Pancreas (tissue), 10 donors: ENCODE results near the gene APP. TPM values are rescaled to one million over a fixed set of nuclear protein-coding genes. Genes with fewer than 3 reads are reported as not detected.

Experiments
- ATAC-seq, 4 donors: fragments of 200-7000 bp; cut with Tn5 transposase; one replicate each; pipeline versions ENCODE4 v1.8.0 to v1.9.1; 2020; ENCODE audit warnings: mild to moderate bottlenecking in 4 of 4, moderate library complexity in 4 of 4
- DNase-seq, 6 donors: peaks; one replicate each; pipeline ENCODE4 v3.0.0-alpha.2; 2020
- FAIRE-seq: peaks from 2 replicates; lab custom pipeline; 2012; peaks lifted over from hg19 to GRCh38; lab: Jason Lieb, UNC
- H3K27ac ChIP-seq, 4 donors: fragments of 200-600 bp; sonication (generic); 1 replicate in 3 of 4; 2 replicates in 1 of 4; pipeline versions ENCODE4 v1.5.0 to v1.8.0; 2020
- H3K27me3 ChIP-seq, 4 donors: fragments of 200-600 bp; one replicate each; pipeline ENCODE4 v1.8.0; 2021
- H3K36me3 ChIP-seq, 3 donors: fragments of 200-600 bp; sonication (generic) in 1 of 3; one replicate each; pipeline versions ENCODE4 v1.5.0 to v1.8.0; 2020 to 2021
- H3K4me1 ChIP-seq, 3 donors: fragments of 200-600 bp; one replicate each; pipeline ENCODE4 v1.8.0; 2021
- H3K4me3 ChIP-seq, 4 donors: fragments of 200-600 bp; sonication (generic) in 2 of 4; one replicate each; pipeline versions ENCODE4 v1.5.0 to v1.8.0; 2020 to 2021
- H3K9me3 ChIP-seq, 4 donors: fragments of 200-600 bp; one replicate each; pipeline ENCODE4 v1.8.0; 2021
- CTCF ChIP-seq, 4 donors: fragments of 200-600 bp; sonication (generic) in 3 of 4; IDR thresholded peaks; one replicate each; pipeline versions ENCODE4 v1.5.0 to v1.8.0; 2021; ENCODE audit warnings: antibody characterized with exemption in 4 of 4
- WGBS, 2 donors: extraction: QIAGEN DNeasy Blood & Tissue Kit; methylation state at CpG; one replicate each; pipeline ENCODE4 v1.1.7; 2013; 5-methylcytosine and 5-hydroxymethylcytosine counted together
- intact Hi-C, 3 donors: fragments of 100-400 bp; cut with DNase I; formaldehyde crosslinking; loops; one replicate each; pipeline versions ENCODE4 v1.11.1 to v1.14.2; 2022
- polyA plus RNA-seq, 2 donors: library from polyadenylated mRNA; stranded (reverse); fragments of 200-250 nt; gene quantifications; one replicate each; pipeline ENCODE4 v1.2.3, GENCODE V29; 2013
- total RNA-seq, 6 donors: library from RNA; stranded (reverse); fragmentation: NEBNext Ultra II Directional in 4 of 6; extraction: Animal tissue kit (Norgen Biotek cat#: 25700) in 4 of 6; gene quantifications; one replicate each; pipeline versions ENCODE4 v1.2.1 to v1.2.4, GENCODE V29; 2021 to 2023
- donor health status: healthy with polysubstance abuse.
- donor health status: DM: no; HTN: no; CAD: no; lungs with moderate emphysema.
- donor health status: DM: no; HTN: no; CAD: no.
- donor health status: control.
- donor health status: control.
- donor health status: Bipolar disorder and iron deficiency.
- donor health status: DM: yes; HTN: yes; CAD: no.
- donor health status: DM: no; HTN: no; CAD: no.
- donor health status: DM: no; HTN: no; CAD: no.
- donor health status: DM: yes; HTN: yes; CAD: no.

Gene APP
- total and polyA plus RNA-seq, 8 donors, result 50.7 to 372 (median 165) TPM

GRCh38 chr21:25967901-25968438, 202.6 kb downstream of the APP start:
- H3K27ac ChIP-seq, result peak overlapping the region in 2 of 4 donors; percentile 20 to 41
- H3K4me3 ChIP-seq, result no peak overlapping the region
- intact Hi-C loops, result no loop called here
- H3K27me3 ChIP-seq, result no peaks in the 10 kb centered on the region
- no peak for TF ChIP-seq CTCF (IDR thresholded peaks at IDR 0.05)
- H3K4me1 ChIP-seq, result no peaks in the 10 kb centered on the region
- ATAC-seq, result no peak
- no peak for DNase-seq
- no peak for FAIRE-seq
- no peaks in the 10 kb centered on the region for H3K36me3 ChIP-seq
- H3K9me3 ChIP-seq, result no peaks in the 10 kb centered on the region
- 98 to 99% methylated on average over 4 of the region's 4 CpGs for WGBS, 2 donors

DNA sequence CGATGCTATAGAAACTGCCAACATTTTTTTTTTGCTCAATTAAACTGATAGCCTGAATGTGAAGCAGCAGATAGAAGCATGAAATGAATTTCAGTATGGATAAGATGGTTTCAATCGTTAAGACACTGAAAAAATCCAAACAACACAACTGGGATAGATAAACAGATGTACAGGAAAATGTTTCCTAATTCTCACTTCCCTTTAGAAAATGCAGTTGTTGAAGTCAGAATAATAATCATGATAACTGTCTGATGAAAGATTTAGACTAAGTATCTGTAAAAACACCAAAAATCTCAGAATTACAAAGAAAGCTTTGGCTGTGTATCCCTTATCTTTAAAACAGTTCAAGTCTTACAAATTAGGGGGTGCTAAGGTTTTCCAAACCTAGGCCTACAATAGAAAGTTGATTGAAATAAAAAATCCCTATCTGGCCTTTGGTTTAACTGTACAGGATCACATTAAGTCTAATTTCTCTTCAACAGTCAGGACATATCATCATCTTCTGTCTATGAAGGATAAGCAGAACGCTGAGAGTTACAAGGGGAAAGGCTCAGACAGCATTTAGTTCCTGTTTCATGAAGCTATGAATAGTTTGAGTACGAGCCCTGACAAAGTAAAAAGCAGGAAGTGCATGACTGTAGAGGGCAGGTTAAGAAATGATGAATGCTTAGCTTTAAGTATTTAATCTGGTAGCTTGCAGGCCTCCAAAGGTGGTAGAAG, 203.2 kb downstream of the APP start:
- intact Hi-C loops, result no loop called here

DNA sequence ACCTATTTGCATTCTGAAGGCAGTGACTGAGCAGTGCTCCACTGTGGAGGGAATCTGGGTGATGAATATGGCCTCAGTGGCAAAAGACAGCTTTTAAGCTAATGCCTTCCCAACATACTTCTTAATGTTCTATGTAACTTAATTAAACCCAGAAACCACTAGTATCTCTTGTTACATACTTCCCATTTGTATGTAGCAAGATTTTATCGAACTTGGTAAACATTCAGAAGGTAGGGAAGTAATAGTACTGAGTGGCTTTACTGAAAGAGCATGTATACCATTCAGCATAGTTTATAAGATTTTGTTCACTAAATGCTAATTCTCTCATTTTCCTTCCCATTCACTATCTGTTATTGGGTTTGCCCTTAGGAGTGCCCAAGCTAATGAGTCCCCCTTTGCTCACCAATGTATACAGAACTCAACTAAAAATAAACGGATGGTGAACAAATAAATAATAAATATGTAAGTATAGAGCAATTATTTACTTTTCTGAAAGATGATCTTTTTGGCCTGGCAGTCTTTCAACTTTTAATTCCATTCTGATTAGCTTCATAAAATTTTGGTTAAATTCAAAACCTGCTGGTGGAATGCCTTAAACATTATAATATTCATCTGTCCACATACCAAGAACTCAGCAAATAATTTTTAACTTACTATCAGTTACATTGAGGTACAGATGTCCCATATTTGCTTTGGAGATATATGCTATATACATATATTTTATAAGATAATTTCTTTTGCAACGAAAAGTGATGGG, 204.4 kb downstream of the APP start:
- no peak for ATAC-seq
- Histone ChIP-seq H3K36me3 (no peaks in the 10 kb centered on the region), H3K4me1 (no peaks in the 10 kb centered on the region), H3K9me3 (no peaks in the 10 kb centered on the region), H3K27ac (no peak overlapping the region), H3K27me3 (no peaks in the 10 kb centered on the region), H3K4me3 (no peak overlapping the region)
- no peak for DNase-seq
- WGBS, 2 donors, result 59 to 65% methylated on average over 3 of the region's 3 CpGs
- no peak for TF ChIP-seq CTCF (IDR thresholded peaks at IDR 0.05)
- FAIRE-seq, result no peak
- intact Hi-C loops, result no loop called here

More for the DNA sequence above, 203.2 kb downstream of the APP start:
- FAIRE-seq (no peak), DNase-seq (no peak), ATAC-seq (peak in 3 of 4 donors; percentile 57 to 73 (median 73))
- H3K36me3 ChIP-seq, result no peaks in the 10 kb centered on the region
- WGBS, 2 donors, result 74 to 77% methylated on average over 4 of the region's 4 CpGs
- no peak overlapping the region for H3K4me3 ChIP-seq
- peak overlapping the region in 2 of 4 donors; percentile 20 to 41 for H3K27ac ChIP-seq
- H3K9me3 ChIP-seq, result no peaks in the 10 kb centered on the region
- TF ChIP-seq CTCF (IDR thresholded peaks at IDR 0.05), result no peak
- no peaks in the 10 kb centered on the region for H3K27me3 ChIP-seq
- no peaks in the 10 kb centered on the region for H3K4me1 ChIP-seq

DNA sequence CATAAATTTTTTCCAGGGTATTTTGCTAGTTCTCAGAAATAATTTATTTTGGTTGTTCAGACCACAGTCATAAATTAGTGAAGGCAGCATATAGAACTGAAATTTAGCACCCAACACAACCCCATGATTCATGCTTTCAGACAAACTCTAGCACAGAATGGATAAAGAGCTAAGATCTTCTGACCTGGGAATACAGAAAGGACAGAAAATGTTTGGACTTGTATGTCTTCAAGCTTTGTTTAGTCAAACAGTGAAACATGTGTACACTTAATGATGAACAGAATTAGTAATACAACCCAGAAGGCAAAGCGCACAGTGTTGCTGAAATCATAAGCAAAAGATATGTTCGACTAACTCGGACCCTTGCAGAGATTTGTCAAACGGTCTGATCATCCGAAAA, 205.6 kb downstream of the APP start:
- Histone ChIP-seq H3K27me3 (no peaks in the 10 kb centered on the region), H3K27ac (no peak overlapping the region), H3K36me3 (no peaks in the 10 kb centered on the region), H3K9me3 (no peaks in the 10 kb centered on the region), H3K4me1 (no peaks in the 10 kb centered on the region), H3K4me3 (no peak overlapping the region)
- DNase-seq, result no peak
- no peak for FAIRE-seq
- no peak for TF ChIP-seq CTCF (IDR thresholded peaks at IDR 0.05)
- ATAC-seq, result no peak
- 93 to 96% methylated on average over 5 of the region's 5 CpGs for WGBS, 2 donors
- intact Hi-C loops, result no loop called here
